GM23338 (cell line): Measurements from ENCODE around the gene TPSAB1.

Experiments
- CREB1 ChIP-seq: fragments of 250-450 bp; sonication (Bioruptor Pico); IDR thresholded peaks from 2 replicates; pipeline ENCODE4 v1.5.0; 2020; ENCODE audit warnings: low read depth, mild to moderate bottlenecking, moderate library complexity
- CTCF ChIP-seq, 2 experiments: fragments of 200-600 bp in 1 of 2; sonication (generic) in 1 of 2; conservative IDR thresholded peaks; 2 replicates each; pipeline versions ENCODE4 v1.5.1 to v1.6.1; 2016 to 2017; ENCODE audit warnings: antibody characterized with exemption in 2 of 2, low read depth in 2 of 2, mild to moderate bottlenecking in 2 of 2, moderate library complexity in 1 of 2
- EZH2 ChIP-seq: fragments of 200-600 bp; sonication (generic); IDR thresholded peaks from one replicate; pipeline ENCODE4 v1.8.0; 2017; ENCODE audit warnings: antibody characterized with exemption, mild to moderate bottlenecking, low read depth; ENCODE audit not compliant: unreplicated experiment
- EZH2phosphoT487 ChIP-seq: fragments of 200-600 bp; sonication (generic); IDR thresholded peaks from one replicate; pipeline ENCODE4 v1.8.1; 2018; ENCODE audit warnings: antibody characterized with exemption; ENCODE audit not compliant: unreplicated experiment
- NANOG ChIP-seq: IDR thresholded peaks from 2 replicates; pipeline ENCODE4 v1.6.1; 2016; ENCODE audit warnings: antibody characterized with exemption, borderline replicate concordance
- POLR2AphosphoS5 ChIP-seq: IDR thresholded peaks from 2 replicates; pipeline ENCODE4 v1.6.1; 2016; ENCODE audit warnings: antibody characterized with exemption, low read depth
- REST ChIP-seq: IDR thresholded peaks from one replicate; pipeline ENCODE4 v1.6.1; 2018; ENCODE audit warnings: antibody characterized with exemption; ENCODE audit not compliant: unreplicated experiment
- ZNF114 ChIP-seq: fragments of 250-450 bp; sonication (Bioruptor Pico); IDR thresholded peaks from 2 replicates; pipeline ENCODE4 v1.5.0; 2020; ENCODE audit warnings: mild to moderate bottlenecking, moderate library complexity
- ZNF462 ChIP-seq: fragments of 250-450 bp; sonication (Bioruptor Pico); IDR thresholded peaks from 2 replicates; pipeline ENCODE4 v1.5.0; 2020; ENCODE audit warnings: mild to moderate bottlenecking, moderate library complexity

GRCh38 chr16:1279945-1280589 is 39.6 kb downstream of the TPSAB1 start:
- TF ChIP-seq CTCF (conservative IDR thresholded peaks at IDR 0.05; ENCODE audit: low read depth in 2 of 2): no peak
- TF ChIP-seq EZH2: no peak
- TF ChIP-seq EZH2phosphoT487: no peak
- no peak for TF ChIP-seq REST
- TF ChIP-seq NANOG: no peak
- TF ChIP-seq CREB1: no peak
- TF ChIP-seq POLR2AphosphoS5: no peak
- TF ChIP-seq ZNF114 (CRISPR knock-in tag): no peak
- no peak for TF ChIP-seq ZNF462
